ENCODE results near the gene ABCC1.

The ABCC1 gene

GRCh38 chr16:16050106-16050505 lies 100.7 kb downstream of the ABCC1 start:
- no peak for DNase-seq

- DNase-seq, result no peak
These were observed 101.7 kb downstream of the ABCC1 start for GRCh38 chr16:16051132-16051531.

DNA sequence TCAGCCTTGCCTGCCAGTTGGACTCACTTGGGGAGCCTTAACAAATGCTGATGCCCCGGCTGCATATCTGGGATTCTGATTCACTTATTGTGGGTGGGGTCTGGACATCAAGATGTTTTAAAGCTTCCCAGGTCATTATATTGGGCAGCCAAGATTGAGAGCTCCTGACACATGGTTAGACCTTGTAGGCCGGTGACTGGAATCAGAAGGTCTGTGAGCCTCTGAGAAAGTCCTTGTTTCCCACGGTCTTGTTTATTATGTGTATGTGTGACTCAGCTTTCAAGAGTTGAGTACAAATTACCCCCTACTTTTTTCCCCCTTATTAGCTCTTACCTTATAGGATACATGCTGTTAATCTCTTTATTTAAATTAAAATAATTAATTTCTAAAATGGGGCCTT lies 103.5 kb downstream of the ABCC1 start:
- DNase-seq, result no peak

DNA sequence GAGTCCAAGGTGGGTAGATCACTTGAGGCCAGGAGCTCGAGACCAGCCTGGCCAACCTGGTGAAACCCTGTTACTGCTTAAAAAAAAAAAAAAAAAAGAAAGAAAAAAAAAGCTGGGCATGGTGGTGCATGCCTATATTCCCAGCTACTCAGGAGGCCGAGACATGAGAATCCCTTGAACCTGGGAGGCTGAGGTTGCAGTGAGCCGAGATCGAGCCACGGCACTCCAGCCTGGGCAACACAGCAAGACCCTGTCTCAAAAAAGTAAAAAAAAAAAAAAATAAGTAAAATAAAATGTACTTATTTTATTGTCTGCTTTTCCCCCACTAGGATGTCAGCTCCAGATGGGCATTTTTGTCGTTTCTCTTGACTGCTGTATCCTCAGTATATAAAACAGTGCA lies 107.7 kb downstream of the ABCC1 start:
- no peak for DNase-seq

DNA sequence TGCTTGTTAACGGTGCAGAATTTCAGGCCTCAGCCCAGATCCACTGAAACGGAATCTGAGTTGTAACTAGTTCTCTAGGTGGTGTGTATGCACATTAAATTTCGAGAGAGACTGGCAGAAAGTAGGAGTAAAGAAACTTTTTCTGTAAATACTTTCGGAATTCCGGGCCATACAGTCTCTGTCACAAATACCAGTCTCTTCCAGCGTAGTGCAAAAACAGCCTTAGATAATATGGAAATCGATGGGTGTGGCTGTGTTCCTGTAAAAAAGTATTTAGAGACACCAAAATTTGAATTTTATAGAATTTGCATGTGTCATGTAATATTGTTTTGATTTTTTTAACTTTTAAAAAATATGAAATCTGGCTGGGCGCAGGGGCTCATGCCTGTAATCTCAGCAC lies 109.7 kb downstream of the ABCC1 start:
- no peak for DNase-seq

GRCh38 chr16:16059895-16060590 lies 110.6 kb downstream of the ABCC1 start:
- no peak for DNase-seq

DNA sequence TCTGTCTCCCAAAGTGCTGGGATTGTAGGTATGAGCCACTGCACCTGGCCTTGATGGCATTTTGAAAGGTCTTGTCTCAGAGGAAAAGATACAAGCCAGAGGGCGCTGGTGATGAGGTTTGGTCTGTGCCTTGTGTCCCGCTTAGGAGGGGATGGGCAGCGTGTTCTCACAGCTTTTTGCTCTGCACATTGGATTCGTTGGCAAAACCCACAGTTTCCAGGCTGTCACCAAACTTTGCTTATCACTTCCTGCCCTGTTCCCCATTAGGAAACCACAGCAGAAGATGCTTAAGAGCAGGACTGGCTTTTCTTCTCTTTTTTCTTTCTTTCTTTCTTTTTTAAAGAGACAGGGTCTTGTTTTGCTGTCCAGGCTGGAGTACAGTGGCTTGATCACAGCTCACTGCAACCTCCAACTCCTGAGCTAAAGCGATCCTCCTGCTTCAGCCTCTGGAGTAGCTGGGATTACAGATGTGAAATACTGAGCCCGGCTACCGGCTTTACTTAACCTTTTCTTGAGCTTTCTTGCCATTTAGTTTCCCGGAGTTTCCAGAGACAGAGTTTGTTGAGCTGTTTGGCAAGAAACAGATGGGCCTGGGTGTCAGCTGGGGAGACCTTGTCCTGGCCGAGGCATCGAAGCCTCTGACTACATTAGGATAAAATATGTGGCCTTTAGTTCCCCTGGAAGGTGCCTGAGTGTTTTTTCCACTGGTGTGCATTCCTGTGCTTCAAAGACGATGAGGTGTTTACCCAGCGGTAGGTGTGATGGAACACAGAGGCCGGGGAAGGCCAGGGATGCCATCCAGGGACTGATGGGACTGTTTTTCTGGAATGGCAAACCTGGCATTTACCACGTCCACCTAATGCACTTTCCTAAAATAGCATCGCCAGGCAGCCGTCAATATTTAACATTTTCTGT lies 112.9 kb downstream of the ABCC1 start:
- no peak for DNase-seq

DNA sequence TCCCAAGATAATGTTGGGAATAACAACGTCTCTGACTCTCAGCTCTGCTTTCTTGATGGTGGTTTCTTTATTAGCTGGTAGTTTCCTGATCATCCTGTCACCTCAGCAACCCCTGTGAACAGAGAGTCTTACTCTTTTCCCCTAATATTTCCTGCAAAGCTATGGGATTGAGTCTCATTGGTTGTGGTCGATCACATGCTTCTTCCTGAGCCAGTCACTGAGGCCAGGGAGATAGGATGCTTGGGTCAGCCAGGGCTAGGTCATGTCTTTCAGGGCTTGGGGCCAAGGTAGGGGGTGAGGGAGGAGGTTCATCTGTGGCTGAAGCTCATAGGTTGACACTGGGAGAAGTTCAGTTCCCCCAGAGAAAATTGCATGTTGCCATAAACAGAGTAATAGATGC lies 114.3 kb downstream of the ABCC1 start:
- DNase-seq, result no peak

DNA sequence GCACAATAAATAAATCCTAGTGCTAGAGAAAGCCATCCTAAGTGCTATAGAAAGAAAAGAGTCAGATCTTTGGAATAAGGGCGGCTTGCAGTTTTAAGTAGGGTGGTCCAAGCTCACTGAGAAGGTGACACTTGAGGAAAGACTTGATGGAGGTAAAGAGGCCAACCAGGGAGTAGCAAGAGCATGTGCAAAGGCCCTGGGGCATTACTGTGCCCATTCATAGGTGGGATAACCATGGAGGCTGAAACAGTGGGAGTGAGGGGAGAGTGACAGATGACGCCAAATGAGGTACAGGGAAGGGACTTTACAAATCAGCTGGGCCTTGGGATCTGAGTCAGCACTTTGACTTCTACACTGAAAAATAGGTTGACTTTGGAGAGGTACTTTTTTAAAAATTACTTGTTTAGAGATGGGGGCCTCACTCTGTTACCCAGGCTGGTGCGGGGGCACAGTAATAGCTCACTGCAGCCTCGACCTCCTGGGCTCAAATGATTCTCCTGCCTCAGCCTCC lies 115.5 kb downstream of the ABCC1 start:
- DNase-seq, result no peak

DNA sequence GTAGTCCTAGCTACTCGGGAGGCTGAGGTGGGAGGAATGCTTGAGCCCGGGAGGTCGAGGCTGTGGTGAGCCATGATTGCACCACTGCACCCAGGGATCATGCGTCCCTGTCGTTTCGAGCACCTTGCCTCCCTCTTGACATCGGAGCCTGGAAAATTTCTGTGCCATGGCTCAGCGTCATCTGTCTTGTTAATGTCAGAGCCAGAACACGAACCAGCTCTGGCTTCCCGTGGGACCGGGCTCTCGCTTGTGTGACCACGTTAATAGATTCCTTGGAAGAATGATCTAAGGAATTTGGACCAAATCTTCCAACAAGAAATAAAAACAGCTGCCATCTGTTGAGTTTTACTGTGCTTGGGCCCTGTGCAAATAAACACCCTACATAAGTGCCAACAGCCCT lies 117.7 kb downstream of the ABCC1 start:
- DNase-seq, result peak; percentile 46 to 72

DNA sequence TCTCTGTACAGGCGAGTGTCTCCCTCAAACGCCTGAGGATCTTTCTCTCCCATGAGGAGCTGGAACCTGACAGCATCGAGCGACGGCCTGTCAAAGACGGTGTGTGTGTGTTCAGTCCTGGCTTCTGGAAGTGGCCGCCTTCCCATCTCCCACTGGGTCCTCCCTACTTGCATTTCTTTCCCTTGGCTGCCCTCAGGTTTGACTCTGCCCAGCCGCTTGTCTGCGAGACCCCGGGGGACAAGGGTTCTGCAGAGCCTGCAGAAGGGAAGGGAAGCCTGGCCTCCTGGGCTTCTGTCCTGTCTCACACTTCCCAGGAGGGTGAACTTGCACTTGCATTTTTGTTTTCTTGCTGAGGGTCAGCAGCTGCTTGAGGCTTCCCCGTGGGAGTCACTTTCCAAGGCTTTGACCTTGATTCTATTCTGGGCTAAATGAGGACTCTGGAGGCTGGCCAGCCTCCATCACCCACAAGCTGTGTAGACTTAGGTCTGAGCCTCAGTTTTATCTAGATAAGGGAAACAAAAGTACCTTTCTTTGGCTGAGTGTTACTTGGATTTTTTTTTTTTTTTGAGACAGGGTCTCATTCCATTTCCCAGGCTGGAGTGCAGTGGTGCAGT lies 122.3 kb downstream of the ABCC1 start:
- no peak for DNase-seq

DNA sequence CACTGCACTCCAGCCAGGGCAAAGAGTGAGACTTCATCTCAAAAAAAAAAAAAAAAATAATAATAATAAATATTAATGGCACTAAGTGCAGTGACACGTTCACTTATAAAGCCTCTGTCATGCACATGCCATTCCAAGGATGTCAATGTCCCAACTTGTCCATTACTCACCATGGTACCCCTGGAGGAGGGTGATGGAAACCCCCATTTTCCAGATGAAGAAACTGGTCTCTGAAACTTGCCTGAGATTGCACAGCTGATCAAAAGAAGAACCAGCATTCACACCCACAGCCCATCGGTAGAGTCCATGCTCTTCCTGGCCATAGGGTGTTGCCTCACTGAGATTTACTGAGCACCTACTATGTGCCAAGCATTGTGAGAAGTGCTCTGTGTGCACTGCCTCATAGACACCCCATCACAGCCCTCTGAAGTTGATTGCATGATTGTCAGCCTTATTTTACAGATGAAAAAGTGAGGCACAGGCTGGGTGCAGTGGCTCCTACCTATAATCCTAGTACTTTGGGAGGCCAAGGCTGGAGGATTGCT lies 123.7 kb downstream of the ABCC1 start:
- no peak for DNase-seq

- DNase-seq, result no peak
These were observed 124.8 kb downstream of the ABCC1 start for GRCh38 chr16:16073891-16074881.

- DNase-seq, result no peak
These were observed 126.3 kb downstream of the ABCC1 start for GRCh38 chr16:16075488-16076422.

DNA sequence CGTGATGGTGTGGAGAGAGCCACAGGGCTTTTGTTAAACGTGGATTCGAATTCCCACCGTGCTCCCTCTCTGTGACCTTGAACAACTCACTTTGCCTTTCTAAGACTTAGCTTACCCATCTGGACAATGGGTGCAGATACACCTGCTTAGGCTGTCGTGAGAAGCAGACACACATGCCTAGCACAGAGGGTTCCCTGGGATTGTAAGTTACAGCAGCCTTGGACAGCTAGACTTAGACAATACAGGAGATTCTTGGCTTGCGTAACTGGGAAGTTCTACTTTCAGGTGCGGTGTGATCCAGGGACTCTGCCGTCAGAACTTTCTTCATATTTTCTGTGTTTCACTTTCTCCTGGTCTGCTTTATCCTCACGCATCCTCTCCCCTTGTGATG lies 127.0 kb downstream of the ABCC1 start:
- no peak for DNase-seq

DNA sequence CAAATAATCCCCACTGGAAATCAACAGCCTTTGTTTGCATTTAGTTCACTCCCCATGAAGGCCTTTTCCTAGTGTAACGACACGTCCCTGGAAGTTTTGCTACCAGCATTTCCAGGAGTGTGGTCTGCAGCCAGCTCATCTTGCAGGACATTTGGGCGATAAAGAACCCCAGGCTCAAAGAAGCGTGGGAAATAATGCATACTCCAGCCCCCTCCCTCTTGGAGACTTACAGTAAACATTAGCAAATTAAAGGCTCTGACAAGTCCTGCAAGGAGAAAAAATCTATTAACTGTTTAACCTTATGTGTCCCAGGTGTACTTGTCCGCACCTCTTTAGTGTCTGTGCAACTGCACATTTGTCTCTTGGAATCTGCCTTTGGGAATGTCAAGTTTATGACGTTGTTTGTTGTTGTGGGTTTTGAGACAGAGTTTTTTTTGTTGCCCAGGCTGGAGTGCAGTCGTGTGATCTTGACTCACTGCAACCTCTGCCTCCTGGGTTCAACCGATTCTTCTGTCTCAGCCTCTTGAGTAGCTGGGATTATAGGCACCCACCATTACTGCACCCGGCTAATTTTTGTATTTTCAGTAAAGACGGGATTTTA lies 131.1 kb downstream of the ABCC1 start:
- no peak for DNase-seq

DNA sequence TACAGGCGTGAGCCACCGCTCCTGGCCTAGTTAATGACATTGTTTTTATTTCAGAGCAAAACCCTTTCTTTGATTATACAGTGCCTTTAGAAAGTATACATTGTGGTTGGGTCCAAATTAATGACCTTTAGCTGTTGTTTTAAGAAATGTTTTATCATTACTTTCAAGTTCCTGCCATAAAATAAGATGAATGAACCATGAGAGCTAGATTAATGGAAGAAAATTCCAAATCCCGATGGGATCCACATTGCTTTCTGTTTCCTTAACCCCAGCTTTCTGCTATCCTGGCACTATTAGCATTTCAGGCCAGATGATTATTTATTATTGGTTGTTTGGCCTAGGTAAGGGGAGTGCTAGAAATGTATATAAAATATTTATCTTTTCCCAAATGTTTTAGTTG lies 131.7 kb downstream of the ABCC1 start:
- no peak for DNase-seq

GRCh38 chr16:16082255-16082654 lies 132.8 kb downstream of the ABCC1 start:
- no peak for DNase-seq

DNA sequence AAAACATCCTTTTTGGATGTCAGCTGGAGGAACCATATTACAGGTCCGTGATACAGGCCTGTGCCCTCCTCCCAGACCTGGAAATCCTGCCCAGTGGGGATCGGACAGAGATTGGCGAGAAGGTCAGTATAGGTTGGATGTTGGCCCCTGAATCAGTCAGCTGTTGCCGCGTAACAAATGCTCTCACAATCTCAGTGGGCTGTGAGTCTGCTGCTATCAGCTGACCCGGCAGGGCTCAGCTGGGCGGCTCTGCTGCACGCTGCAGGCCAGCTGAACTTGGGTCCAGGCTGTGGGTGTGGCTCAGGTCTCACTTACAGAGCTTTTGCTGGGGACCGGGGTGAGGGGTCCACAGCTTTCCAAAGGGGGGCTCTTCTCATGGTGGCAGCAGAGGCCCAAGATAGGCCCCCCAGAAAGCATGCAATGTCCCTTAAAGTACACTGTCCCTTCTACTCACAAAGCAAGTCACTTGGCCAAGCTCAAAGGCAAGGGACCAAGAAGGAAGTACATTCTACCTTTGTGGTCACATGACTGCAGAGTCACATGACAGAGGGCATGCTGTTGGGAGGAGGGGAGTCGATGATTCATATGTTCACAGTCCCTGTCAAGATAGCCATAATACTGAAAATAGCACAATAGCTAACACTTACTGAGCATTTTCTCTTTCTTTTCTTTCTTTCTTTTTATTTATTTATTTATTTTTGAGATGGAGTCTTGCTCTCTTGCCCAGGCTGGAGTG lies 134.2 kb downstream of the ABCC1 start:
- DNase-seq, result no peak

- DNase-seq, result no peak
These were observed 135.5 kb downstream of the ABCC1 start for GRCh38 chr16:16084874-16085273.

All from NCI-H524 (cell line).